ENCODE data around the gene HADHA.

DNA sequence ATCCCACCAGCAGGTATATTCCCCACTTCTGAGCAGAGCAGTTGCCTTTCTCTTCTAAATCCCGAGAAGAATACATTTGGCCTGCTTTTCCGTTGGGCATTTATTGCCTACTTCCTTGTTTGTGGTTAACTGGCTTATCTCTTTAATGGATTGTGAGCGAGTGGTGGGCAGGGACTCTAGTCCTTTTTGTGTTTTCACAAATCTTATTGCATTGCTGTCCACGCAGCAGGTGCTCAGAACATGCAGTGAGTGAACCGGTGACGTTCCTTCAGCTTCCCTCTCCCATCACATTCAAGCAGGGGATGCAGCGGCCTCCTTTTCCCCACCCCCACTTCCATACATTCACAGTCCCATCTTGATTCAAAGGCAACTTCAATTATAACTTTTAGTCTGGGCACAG, 100.4 kb downstream of the HADHA start:
- TF ChIP-seq, protein P1, sequence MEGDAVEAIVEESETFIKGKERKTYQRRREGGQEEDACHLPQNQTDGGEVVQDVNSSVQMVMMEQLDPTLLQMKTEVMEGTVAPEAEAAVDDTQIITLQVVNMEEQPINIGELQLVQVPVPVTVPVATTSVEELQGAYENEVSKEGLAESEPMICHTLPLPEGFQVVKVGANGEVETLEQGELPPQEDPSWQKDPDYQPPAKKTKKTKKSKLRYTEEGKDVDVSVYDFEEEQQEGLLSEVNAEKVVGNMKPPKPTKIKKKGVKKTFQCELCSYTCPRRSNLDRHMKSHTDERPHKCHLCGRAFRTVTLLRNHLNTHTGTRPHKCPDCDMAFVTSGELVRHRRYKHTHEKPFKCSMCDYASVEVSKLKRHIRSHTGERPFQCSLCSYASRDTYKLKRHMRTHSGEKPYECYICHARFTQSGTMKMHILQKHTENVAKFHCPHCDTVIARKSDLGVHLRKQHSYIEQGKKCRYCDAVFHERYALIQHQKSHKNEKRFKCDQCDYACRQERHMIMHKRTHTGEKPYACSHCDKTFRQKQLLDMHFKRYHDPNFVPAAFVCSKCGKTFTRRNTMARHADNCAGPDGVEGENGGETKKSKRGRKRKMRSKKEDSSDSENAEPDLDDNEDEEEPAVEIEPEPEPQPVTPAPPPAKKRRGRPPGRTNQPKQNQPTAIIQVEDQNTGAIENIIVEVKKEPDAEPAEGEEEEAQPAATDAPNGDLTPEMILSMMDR (IDR thresholded peaks at IDR 0.05): no peak
- no peak for TF ChIP-seq POLR2A (IDR thresholded peaks at IDR 0.05)
